ENCODE data around the gene SDK1. TPM values are rescaled to one million over a fixed set of nuclear protein-coding genes. Genes with fewer than 3 reads are reported as not detected.

The SDK1 gene
- total RNA-seq, 1 experiment from 2014 or later: 9.3 TPM

DNA sequence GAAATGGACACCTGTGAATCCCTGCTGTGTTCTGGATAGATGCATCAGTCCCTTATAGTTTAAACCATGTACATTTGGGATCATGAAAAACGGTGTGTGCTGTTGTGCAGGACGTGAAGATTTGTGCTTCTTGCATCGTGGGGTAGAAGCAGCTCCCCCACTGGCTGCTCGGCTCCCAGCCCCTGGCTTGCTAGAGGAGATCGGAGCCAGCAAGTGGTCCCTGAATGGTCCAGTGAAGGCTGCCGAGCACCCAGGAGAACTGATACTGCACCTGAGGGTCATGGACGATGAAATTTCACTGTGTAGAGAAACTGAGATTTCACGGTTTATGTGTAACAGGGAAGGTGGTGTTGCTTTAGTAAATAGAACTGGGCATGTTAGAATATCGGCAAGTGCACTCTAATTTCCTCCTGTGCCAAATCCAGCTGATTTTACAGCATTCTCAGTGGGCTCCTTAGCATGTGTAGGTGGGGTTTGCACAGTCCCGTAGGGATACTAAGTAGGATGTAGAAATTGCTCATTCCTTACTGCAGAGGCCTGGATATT is 726.0 kb downstream of the SDK1 start:
- ChIA-PET CTCF (no interaction called here), POLR2A (interaction anchor here (0.6 kb wide), 1 partner anchor 112 kb away, joined by 3 read pairs; no protein-coding TSS in a partner anchor)
- Mint-ChIP-seq H3K27me3 (ENCODE audit: low read depth) (no peaks in the 10 kb centered on the region), H3K9me3 (no peaks in the 10 kb centered on the region), H3K27ac (no peak overlapping the region), H3K4me1 (peaks cover 29% of the 10 kb centered on the region), H3K36me3 (no peaks in the 10 kb centered on the region), H3K4me3 (no peak overlapping the region)
- DNase-seq (ENCODE audit: low spot score): no peak
- ATAC-seq: no peak
- TF ChIP-seq JAZF1 (CRISPR knock-in tag; IDR thresholded peaks at IDR 0.05) (no peak), SMAD3 (CRISPR knock-in tag; IDR thresholded peaks at IDR 0.05; ENCODE audit: borderline replicate concordance) (no peak), TCF7 (CRISPR knock-in tag; IDR thresholded peaks at IDR 0.05; ENCODE audit: low read depth) (no peak), GABPB1 (CRISPR knock-in tag; IDR thresholded peaks at IDR 0.05) (no peak), NFYB (CRISPR knock-in tag; conservative IDR thresholded peaks at IDR 0.05; ENCODE audit: low read depth) (no peak), ZNF121 (CRISPR knock-in tag; IDR thresholded peaks at IDR 0.05) (no peak), ZNF263 (CRISPR knock-in tag; IDR thresholded peaks at IDR 0.05; ENCODE audit: low read depth) (no peak), GTF2I (CRISPR knock-in tag; conservative IDR thresholded peaks at IDR 0.05) (no peak), MXD4 (CRISPR knock-in tag; IDR thresholded peaks at IDR 0.05; ENCODE audit: borderline replicate concordance) (no peak), CBFB (CRISPR knock-in tag; IDR thresholded peaks at IDR 0.05; ENCODE audit: low read depth) (no peak), ELF4 (CRISPR knock-in tag; IDR thresholded peaks at IDR 0.05; ENCODE audit: low read depth) (no peak), EMX1 (CRISPR knock-in tag; IDR thresholded peaks at IDR 0.05) (no peak), MYBL2 (CRISPR knock-in tag; IDR thresholded peaks at IDR 0.05) (no peak), ATF1 (CRISPR knock-in tag; IDR thresholded peaks at IDR 0.05) (no peak)
- TF ChIP-seq, protein P1, sequence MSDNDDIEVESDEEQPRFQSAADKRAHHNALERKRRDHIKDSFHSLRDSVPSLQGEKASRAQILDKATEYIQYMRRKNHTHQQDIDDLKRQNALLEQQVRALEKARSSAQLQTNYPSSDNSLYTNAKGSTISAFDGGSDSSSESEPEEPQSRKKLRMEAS (CRISPR knock-in tag; IDR thresholded peaks at IDR 0.05): no peak
- TF ChIP-seq, protein P2, sequence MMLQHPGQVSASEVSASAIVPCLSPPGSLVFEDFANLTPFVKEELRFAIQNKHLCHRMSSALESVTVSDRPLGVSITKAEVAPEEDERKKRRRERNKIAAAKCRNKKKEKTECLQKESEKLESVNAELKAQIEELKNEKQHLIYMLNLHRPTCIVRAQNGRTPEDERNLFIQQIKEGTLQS (CRISPR knock-in tag; conservative IDR thresholded peaks at IDR 0.05): no peak

DNA sequence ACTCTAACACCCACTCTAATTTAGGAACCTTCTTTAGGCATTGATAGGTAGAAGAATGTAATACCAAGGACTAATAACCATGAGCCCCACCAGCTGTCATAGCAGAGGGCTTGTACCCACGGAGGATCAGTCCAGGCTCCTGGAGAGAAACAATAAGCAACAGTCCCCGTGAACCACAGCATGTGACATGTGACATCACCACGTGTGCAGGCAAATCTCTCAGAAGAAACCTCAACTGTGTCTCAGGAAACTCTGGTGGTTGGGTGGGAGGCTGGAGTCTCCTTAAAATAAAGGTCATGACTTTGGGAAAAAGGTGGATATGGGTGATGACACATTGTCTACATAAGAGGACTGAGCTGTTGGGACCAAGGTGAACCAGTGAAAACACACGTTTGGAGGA is 727.2 kb downstream of the SDK1 start:
- POLR2A ChIA-PET: no interaction called here
- ATAC-seq (no peak), DNase-seq (ENCODE audit: low spot score) (no peak)
- Mint-ChIP-seq H3K27me3 (ENCODE audit: low read depth) (no peaks in the 10 kb centered on the region), H3K27ac (no peak overlapping the region), H3K4me1 (peaks cover 35% of the 10 kb centered on the region), H3K4me3 (no peak overlapping the region), H3K9me3 (no peaks in the 10 kb centered on the region), H3K36me3 (no peaks in the 10 kb centered on the region)
- CTCF ChIA-PET: no interaction called here
- TF ChIP-seq FOXJ3 (CRISPR knock-in tag; IDR thresholded peaks at IDR 0.05; ENCODE audit: borderline replicate concordance): no peak
- TF ChIP-seq, protein P3, sequence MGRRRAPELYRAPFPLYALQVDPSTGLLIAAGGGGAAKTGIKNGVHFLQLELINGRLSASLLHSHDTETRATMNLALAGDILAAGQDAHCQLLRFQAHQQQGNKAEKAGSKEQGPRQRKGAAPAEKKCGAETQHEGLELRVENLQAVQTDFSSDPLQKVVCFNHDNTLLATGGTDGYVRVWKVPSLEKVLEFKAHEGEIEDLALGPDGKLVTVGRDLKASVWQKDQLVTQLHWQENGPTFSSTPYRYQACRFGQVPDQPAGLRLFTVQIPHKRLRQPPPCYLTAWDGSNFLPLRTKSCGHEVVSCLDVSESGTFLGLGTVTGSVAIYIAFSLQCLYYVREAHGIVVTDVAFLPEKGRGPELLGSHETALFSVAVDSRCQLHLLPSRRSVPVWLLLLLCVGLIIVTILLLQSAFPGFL (CRISPR knock-in tag; IDR thresholded peaks at IDR 0.05; ENCODE audit: borderline replicate concordance): no peak
- no peak for TF ChIP-seq CBFB (CRISPR knock-in tag; IDR thresholded peaks at IDR 0.05; ENCODE audit: low read depth)
- no peak for TF ChIP-seq ZNF219 (CRISPR knock-in tag; IDR thresholded peaks at IDR 0.05; ENCODE audit: borderline replicate concordance)
- no peak for TF ChIP-seq JUN (CRISPR knock-in tag; IDR thresholded peaks at IDR 0.05)
- TF ChIP-seq, protein P4, sequence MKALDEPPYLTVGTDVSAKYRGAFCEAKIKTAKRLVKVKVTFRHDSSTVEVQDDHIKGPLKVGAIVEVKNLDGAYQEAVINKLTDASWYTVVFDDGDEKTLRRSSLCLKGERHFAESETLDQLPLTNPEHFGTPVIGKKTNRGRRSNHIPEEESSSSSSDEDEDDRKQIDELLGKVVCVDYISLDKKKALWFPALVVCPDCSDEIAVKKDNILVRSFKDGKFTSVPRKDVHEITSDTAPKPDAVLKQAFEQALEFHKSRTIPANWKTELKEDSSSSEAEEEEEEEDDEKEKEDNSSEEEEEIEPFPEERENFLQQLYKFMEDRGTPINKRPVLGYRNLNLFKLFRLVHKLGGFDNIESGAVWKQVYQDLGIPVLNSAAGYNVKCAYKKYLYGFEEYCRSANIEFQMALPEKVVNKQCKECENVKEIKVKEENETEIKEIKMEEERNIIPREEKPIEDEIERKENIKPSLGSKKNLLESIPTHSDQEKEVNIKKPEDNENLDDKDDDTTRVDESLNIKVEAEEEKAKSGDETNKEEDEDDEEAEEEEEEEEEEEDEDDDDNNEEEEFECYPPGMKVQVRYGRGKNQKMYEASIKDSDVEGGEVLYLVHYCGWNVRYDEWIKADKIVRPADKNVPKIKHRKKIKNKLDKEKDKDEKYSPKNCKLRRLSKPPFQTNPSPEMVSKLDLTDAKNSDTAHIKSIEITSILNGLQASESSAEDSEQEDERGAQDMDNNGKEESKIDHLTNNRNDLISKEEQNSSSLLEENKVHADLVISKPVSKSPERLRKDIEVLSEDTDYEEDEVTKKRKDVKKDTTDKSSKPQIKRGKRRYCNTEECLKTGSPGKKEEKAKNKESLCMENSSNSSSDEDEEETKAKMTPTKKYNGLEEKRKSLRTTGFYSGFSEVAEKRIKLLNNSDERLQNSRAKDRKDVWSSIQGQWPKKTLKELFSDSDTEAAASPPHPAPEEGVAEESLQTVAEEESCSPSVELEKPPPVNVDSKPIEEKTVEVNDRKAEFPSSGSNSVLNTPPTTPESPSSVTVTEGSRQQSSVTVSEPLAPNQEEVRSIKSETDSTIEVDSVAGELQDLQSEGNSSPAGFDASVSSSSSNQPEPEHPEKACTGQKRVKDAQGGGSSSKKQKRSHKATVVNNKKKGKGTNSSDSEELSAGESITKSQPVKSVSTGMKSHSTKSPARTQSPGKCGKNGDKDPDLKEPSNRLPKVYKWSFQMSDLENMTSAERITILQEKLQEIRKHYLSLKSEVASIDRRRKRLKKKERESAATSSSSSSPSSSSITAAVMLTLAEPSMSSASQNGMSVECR (CRISPR knock-in tag; IDR thresholded peaks at IDR 0.05; ENCODE audit: borderline replicate concordance): no peak
- TF ChIP-seq TEAD1 (CRISPR knock-in tag; IDR thresholded peaks at IDR 0.05): no peak
- no peak for TF ChIP-seq ZNF121 (CRISPR knock-in tag; IDR thresholded peaks at IDR 0.05)
- no peak for TF ChIP-seq ZNF671 (CRISPR knock-in tag; IDR thresholded peaks at IDR 0.05)

Measured in WTC11 (cell line).